Mammary epithelial cell (primary cell): ENCODE measurements around the gene RASGEF1C.

Source experiments
- CTCF ChIP-seq, 2 donors: IDR thresholded peaks in 1 of 2; conservative IDR thresholded peaks in 1 of 2; 2 replicates each; pipeline ENCODE4 v1.5.1; 2011 to 2012; ENCODE audit warnings: inconsistent platforms in 2 of 2, low read length in 2 of 2, mild to moderate bottlenecking in 2 of 2, control low read depth in 1 of 2, low read depth in 1 of 2; ENCODE audit not compliant: insufficient read depth in 1 of 2; ENCODE audit errors: extremely low read depth in 1 of 2
- EZH2 ChIP-seq: IDR thresholded peaks from 2 replicates; pipeline ENCODE4 v1.6.1; 2012; ENCODE audit warnings: low read length, inconsistent platforms, borderline replicate concordance

- TF ChIP-seq CTCF (conservative IDR thresholded peaks at IDR 0.05 in 1 of 2, IDR thresholded peaks at IDR 0.05 in 1 of 2; ENCODE audit: extremely low read depth in 1 of 2, insufficient read depth in 1 of 2, low read depth in 1 of 2, low read length in 2 of 2) (no peak), EZH2 (no peak)
Observed at GRCh38 chr5:180118391-180118791, 90.6 kb downstream of the RASGEF1C start.
